B cell (primary cell): ENCODE measurements around the gene LAT. TPM values are rescaled to one million over a fixed set of nuclear protein-coding genes. Genes with fewer than 3 reads are reported as not detected.

Source experiments
- ATAC-seq: fragments of 200-7000 bp; cut with Tn5 transposase; one replicate; pipeline ENCODE4 v1.10.0; 2021; ENCODE audit warnings: low read depth, mild to moderate bottlenecking, moderate number of reproducible peaks, moderate library complexity
- CTCF ChIA-PET: fragments of 350-600 bp; sonication (Branson Sonifier 250); formaldehyde crosslinking; loops from one replicate; lab custom pipeline; 2021; ENCODE audit warnings: antibody characterized with exemption, inconsistent platforms; lab: Charles Lee
- POLR2A ChIA-PET: fragments of 350-600 bp; sonication (Branson Sonifier 250); formaldehyde crosslinking; loops from one replicate; lab custom pipeline; 2021; ENCODE audit warnings: antibody characterized with exemption; lab: Charles Lee
- DNase-seq: peaks from one replicate; pipeline ENCODE4 v3.0.0; 2013
- H2AFZ ChIP-seq: 2 replicates; pipeline ENCODE4 v1.6.1; 2012; ENCODE audit warnings: mild to moderate bottlenecking, low read depth, low read length; ENCODE audit not compliant: insufficient read depth, poor library complexity, severe bottlenecking
- H3K27ac ChIP-seq, 2 donors: 1 replicate in 1 of 2; 2 replicates in 1 of 2; pipeline ENCODE4 v1.5.1; 2012 to 2013; ENCODE audit warnings: low read length in 2 of 2, mild to moderate bottlenecking in 2 of 2, moderate library complexity in 1 of 2
- H3K27me3 ChIP-seq, 4 experiments: fragments of 200-600 bp in 1 of 4; sonication (generic) in 1 of 4; replicated peaks in 1 of 4; 1 replicate in 2 of 4; 2 replicates in 2 of 4; pipeline versions ENCODE4 v1.6.1 to v1.7.0; 2013 to 2016; ENCODE audit warnings: low read length in 3 of 4, mild to moderate bottlenecking in 2 of 4, mixed read lengths in 1 of 4, moderate library complexity in 1 of 4; ENCODE audit not compliant: insufficient read depth in 4 of 4, control insufficient read depth in 3 of 4; ENCODE audit errors: control extremely low read depth in 1 of 4
- H3K36me3 ChIP-seq, 2 experiments: replicated peaks in 1 of 2; 1 replicate in 1 of 2; 2 replicates in 1 of 2; pipeline versions ENCODE4 v1.6.1 to v1.7.1; 2013; ENCODE audit warnings: low read length in 1 of 2; ENCODE audit not compliant: insufficient read depth in 2 of 2, control insufficient read depth in 1 of 2; ENCODE audit errors: control extremely low read depth in 1 of 2, extremely low read depth in 1 of 2
- H3K4me1 ChIP-seq, 2 donors: fragments of 200-600 bp in 1 of 2; sonication (generic) in 1 of 2; 1 replicate in 1 of 2; 2 replicates in 1 of 2; pipeline versions ENCODE4 v1.5.1 to v1.6.1; 2013 to 2017; ENCODE audit warnings: low read length in 2 of 2; ENCODE audit not compliant: control insufficient read depth in 2 of 2, insufficient read depth in 2 of 2
- H3K4me2 ChIP-seq: replicated peaks from 2 replicates; pipeline ENCODE3; 2012; ENCODE audit warnings: mild to moderate bottlenecking, low read depth, low read length; ENCODE audit not compliant: poor library complexity, severe bottlenecking
- H3K4me3 ChIP-seq, 5 experiments: fragments of 200-600 bp in 1 of 5; sonication (generic) in 1 of 5; 1 replicate in 3 of 5; 2 replicates in 2 of 5; pipeline versions ENCODE4 v1.5.1 to v1.7.0; 2011 to 2016; ENCODE audit warnings: low read length in 4 of 5, mild to moderate bottlenecking in 4 of 5, low read depth in 2 of 5, control low read depth in 1 of 5, moderate library complexity in 1 of 5; ENCODE audit not compliant: insufficient read depth in 1 of 5; ENCODE audit errors: control extremely low read depth in 1 of 5, extremely low read depth in 1 of 5
- H3K79me2 ChIP-seq: fragments of 200-600 bp; sonication (generic); one replicate; pipeline ENCODE4 v1.6.0; 2016; ENCODE audit warnings: low read length; ENCODE audit not compliant: control insufficient read depth, insufficient read depth
- H3K9ac ChIP-seq: fragments of 200-600 bp; sonication (generic); 2 replicates; pipeline ENCODE4 v1.6.1; 2017; ENCODE audit warnings: mild to moderate bottlenecking, low read length, moderate library complexity
- H3K9me3 ChIP-seq, 3 donors: one replicate each; pipeline versions ENCODE4 v1.6.1 to v1.7.1; 2013; ENCODE audit warnings: low read length in 2 of 3; ENCODE audit not compliant: control insufficient read depth in 2 of 3, insufficient read depth in 1 of 3; ENCODE audit errors: control extremely low read depth in 1 of 3
- H4K20me1 ChIP-seq: 2 replicates; pipeline ENCODE4 v1.6.0; 2012; ENCODE audit warnings: mild to moderate bottlenecking, low read length; ENCODE audit not compliant: insufficient read depth, control insufficient read depth, poor library complexity, severe bottlenecking
- H3K27ac Mint-ChIP-seq: one replicate; pipeline ENCODE4 v1.8.0; 2021; ENCODE audit warnings: mixed read lengths
- H3K27me3 Mint-ChIP-seq: one replicate; pipeline ENCODE4 v1.8.0; 2021; ENCODE audit warnings: mixed read lengths
- H3K4me1 Mint-ChIP-seq: one replicate; pipeline ENCODE4 v1.8.0; 2021; ENCODE audit warnings: mixed read lengths
- H3K4me3 Mint-ChIP-seq: one replicate; pipeline ENCODE4 v1.8.0; 2021; ENCODE audit warnings: mixed read lengths
- H3K9me3 Mint-ChIP-seq: one replicate; pipeline ENCODE4 v1.8.0; 2022; ENCODE audit warnings: mixed read lengths; ENCODE audit not compliant: insufficient read depth
- EZH2 ChIP-seq: IDR thresholded peaks from 2 replicates; pipeline ENCODE4 v1.6.1; 2012; ENCODE audit warnings: borderline replicate concordance, low read depth, mild to moderate bottlenecking, moderate library complexity, low read length; ENCODE audit not compliant: insufficient read depth, poor library complexity, severe bottlenecking
- WGBS: methylation state at CpG from one replicate; pipeline ENCODE4 v1.1.5; 2013; ENCODE audit warnings: missing lambda C conversion rate; ENCODE audit not compliant: insufficient coverage; 5-methylcytosine and 5-hydroxymethylcytosine counted together
- intact Hi-C: fragments of 100-400 bp; cut with micrococcal nuclease; formaldehyde crosslinking; loops from one replicate; pipeline ENCODE4 v1.10.0; 2022
- polyA plus RNA-seq: library from polyadenylated mRNA; depleted of rRNA; stranded (reverse); fragments of >200 nt; gene quantifications from 2 replicates; pipeline ENCODE4 v1.2.3, GENCODE V29; 2012
- total RNA-seq, 2 donors: library from RNA; stranded (reverse); fragments of 120-200 nt in 1 of 2; gene quantifications; 1 replicate in 1 of 2; 2 replicates in 1 of 2; pipeline versions ENCODE4 v1.2.3 to v1.2.4, GENCODE V29; 2013 to 2022
- TF ChIP-seq, protein P1 (sequence below): fragments of 200-600 bp; IDR thresholded peaks from one replicate; pipeline ENCODE4 v1.8.0; 2022; ENCODE audit warnings: antibody characterized with exemption, mild to moderate bottlenecking

LAT gene
- total and polyA plus RNA-seq, 2 donors (not counting 1 experiment from before 2014, with no cell fraction given) = 10.6 to 12.2 TPM

DNA sequence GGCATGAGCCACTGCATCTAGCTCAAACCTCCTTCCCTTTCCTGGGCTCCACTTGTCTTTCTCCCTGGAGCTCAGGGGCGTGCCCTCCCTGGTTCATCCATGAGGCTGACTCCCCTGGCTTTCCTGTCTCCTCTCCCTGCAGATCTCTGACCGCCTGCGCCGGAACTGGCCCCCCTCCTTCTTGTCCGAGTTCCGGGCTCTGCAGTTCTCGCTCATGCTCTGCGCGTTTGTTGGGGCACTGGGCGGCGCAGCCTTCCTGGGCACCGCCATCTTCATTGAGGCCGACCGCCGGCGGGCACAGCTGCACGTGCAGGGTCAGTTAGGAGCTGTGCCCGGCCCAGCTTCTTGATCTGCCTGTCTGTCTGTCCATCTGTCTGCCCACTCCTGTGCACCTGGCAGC, 1.2 kb upstream of the LAT start:
- H3K4me2 ChIP-seq = no peak overlapping the region
- peaks cover 12% of the 10 kb centered on the region for H3K79me2 ChIP-seq
- H3K36me3 ChIP-seq = peaks cover 0 to 60% of the 10 kb centered on the region in 2 experiments
- no peak overlapping the region for H3K27ac Mint-ChIP-seq
- ChIA-PET CTCF (no interaction called here), POLR2A (no interaction called here)
- H3K4me1 Mint-ChIP-seq = peaks cover 13% of the 10 kb centered on the region
- peaks cover 16 to 22% of the 10 kb centered on the region in 2 donors for H3K4me1 ChIP-seq
- H3K27me3 ChIP-seq = peaks cover 0 to 13% (median 0%) of the 10 kb centered on the region in 4 experiments
- no peak overlapping the region for H3K9ac ChIP-seq
- no peak overlapping the region for H3K27ac ChIP-seq
- ATAC-seq (no peak), DNase-seq (no peak)
- WGBS = over 99% methylated on average over 18 of the region's 18 CpGs
- no peak overlapping the region for H3K4me3 ChIP-seq
- H3K4me3 Mint-ChIP-seq = no peak overlapping the region
- H3K9me3 ChIP-seq = peaks cover 0 to 30% (median 12%) of the 10 kb centered on the region in 3 donors
- peaks cover 6% of the 10 kb centered on the region for H3K9me3 Mint-ChIP-seq
- peaks cover 3% of the 10 kb centered on the region for H3K27me3 Mint-ChIP-seq
- TF ChIP-seq, protein P1, sequence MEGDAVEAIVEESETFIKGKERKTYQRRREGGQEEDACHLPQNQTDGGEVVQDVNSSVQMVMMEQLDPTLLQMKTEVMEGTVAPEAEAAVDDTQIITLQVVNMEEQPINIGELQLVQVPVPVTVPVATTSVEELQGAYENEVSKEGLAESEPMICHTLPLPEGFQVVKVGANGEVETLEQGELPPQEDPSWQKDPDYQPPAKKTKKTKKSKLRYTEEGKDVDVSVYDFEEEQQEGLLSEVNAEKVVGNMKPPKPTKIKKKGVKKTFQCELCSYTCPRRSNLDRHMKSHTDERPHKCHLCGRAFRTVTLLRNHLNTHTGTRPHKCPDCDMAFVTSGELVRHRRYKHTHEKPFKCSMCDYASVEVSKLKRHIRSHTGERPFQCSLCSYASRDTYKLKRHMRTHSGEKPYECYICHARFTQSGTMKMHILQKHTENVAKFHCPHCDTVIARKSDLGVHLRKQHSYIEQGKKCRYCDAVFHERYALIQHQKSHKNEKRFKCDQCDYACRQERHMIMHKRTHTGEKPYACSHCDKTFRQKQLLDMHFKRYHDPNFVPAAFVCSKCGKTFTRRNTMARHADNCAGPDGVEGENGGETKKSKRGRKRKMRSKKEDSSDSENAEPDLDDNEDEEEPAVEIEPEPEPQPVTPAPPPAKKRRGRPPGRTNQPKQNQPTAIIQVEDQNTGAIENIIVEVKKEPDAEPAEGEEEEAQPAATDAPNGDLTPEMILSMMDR = no peak
- TF ChIP-seq EZH2 = no peak
- intact Hi-C loops = no loop called here
- no peak overlapping the region for H2AFZ ChIP-seq
- H4K20me1 ChIP-seq = peaks cover 30% of the 10 kb centered on the region

DNA sequence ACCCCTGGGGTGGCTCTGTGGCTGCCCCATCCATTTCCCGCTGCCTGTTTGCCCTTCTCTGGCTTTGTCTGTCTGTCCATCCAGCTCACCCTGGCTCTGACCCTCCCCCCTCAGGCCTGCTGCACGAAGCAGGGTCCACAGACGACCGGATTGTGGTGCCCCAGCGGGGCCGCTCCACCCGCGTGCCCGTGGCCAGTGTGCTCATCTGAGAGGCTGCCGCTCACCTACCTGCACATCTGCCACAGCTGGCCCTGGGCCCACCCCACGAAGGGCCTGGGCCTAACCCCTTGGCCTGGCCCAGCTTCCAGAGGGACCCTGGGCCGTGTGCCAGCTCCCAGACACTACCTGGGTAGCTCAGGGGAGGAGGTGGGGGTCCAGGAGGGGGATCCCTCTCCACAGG, 761 bp upstream of the LAT start:
- H3K4me2 ChIP-seq = peak overlapping the region; percentile 74
- peaks cover 0 to 30% (median 12%) of the 10 kb centered on the region in 3 donors for H3K9me3 ChIP-seq
- H3K27ac Mint-ChIP-seq = no peak overlapping the region
- POLR2A ChIA-PET = interaction anchor here (0.7 kb wide), 1 partner anchor 1438 kb away, joined by 5 read pairs; no protein-coding TSS in a partner anchor
- peaks cover 3% of the 10 kb centered on the region for H3K27me3 Mint-ChIP-seq
- H3K9me3 Mint-ChIP-seq = peaks cover 6% of the 10 kb centered on the region
- H3K27me3 ChIP-seq = peaks cover 0 to 13% (median 0%) of the 10 kb centered on the region in 4 experiments
- H3K27ac ChIP-seq = no peak overlapping the region
- H3K4me1 Mint-ChIP-seq = peaks cover 13% of the 10 kb centered on the region
- peaks cover 16 to 22% of the 10 kb centered on the region in 2 donors for H3K4me1 ChIP-seq
- no peak overlapping the region for H3K4me3 Mint-ChIP-seq
- DNase-seq (no peak), ATAC-seq (no peak)
- 79% methylated on average over 12 of the region's 12 CpGs for WGBS
- H2AFZ ChIP-seq = no peak overlapping the region
- peaks cover 30% of the 10 kb centered on the region for H4K20me1 ChIP-seq
- intact Hi-C loops = no loop called here
- no peak overlapping the region for H3K4me3 ChIP-seq
- CTCF ChIA-PET = no interaction called here
- peaks cover 7% of the 10 kb centered on the region for H3K79me2 ChIP-seq
- peaks cover 0 to 56% of the 10 kb centered on the region in 2 experiments for H3K36me3 ChIP-seq
- no peak overlapping the region for H3K9ac ChIP-seq
- TF ChIP-seq EZH2 = no peak
- TF ChIP-seq, protein P1 = no peak
